ENCODE data around the gene CD59.

Gene CD59

GRCh38 chr11:33761471-33761870 is 25.2 kb upstream of the CD59 start:
- Mint-ChIP-seq H3K36me3 (ENCODE audit: low read depth) (peaks cover 84% of the 10 kb centered on the region), H3K9me3 (peaks cover 25% of the 10 kb centered on the region), H3K4me1 (no peaks in the 10 kb centered on the region), H3K4me3 (no peak overlapping the region), H3K27me3 (ENCODE audit: low read depth, poor library complexity) (peaks cover 3% of the 10 kb centered on the region), H3K27ac (no peak overlapping the region)
- no peak for TF ChIP-seq CTCF (IDR thresholded peaks at IDR 0.05)
- DNase-seq, result no peak

- DNase-seq, result no peak
- Mint-ChIP-seq H3K27ac (no peak overlapping the region), H3K4me3 (no peak overlapping the region), H3K36me3 (ENCODE audit: low read depth) (peaks cover 34% of the 10 kb centered on the region), H3K27me3 (ENCODE audit: low read depth, poor library complexity) (no peaks in the 10 kb centered on the region), H3K9me3 (no peaks in the 10 kb centered on the region), H3K4me1 (no peaks in the 10 kb centered on the region)
- TF ChIP-seq CTCF (IDR thresholded peaks at IDR 0.05), result no peak
These were observed 17.2 kb upstream of the CD59 start for GRCh38 chr11:33753304-33753967.

GRCh38 chr11:33751878-33752277 is 15.7 kb upstream of the CD59 start:
- Mint-ChIP-seq H3K27ac (no peak overlapping the region), H3K4me3 (no peak overlapping the region), H3K27me3 (ENCODE audit: low read depth, poor library complexity) (no peaks in the 10 kb centered on the region), H3K36me3 (ENCODE audit: low read depth) (peaks cover 34% of the 10 kb centered on the region), H3K9me3 (no peaks in the 10 kb centered on the region), H3K4me1 (no peaks in the 10 kb centered on the region)
- no peak for DNase-seq
- TF ChIP-seq CTCF (IDR thresholded peaks at IDR 0.05), result no peak

GRCh38 chr11:33747979-33748378 is 11.8 kb upstream of the CD59 start:
- DNase-seq, result no peak
- no peak overlapping the region for H3K27ac Mint-ChIP-seq
- H3K27me3 Mint-ChIP-seq (ENCODE audit: low read depth, poor library complexity), result no peaks in the 10 kb centered on the region
- TF ChIP-seq CTCF (IDR thresholded peaks at IDR 0.05), result no peak
- H3K4me3 Mint-ChIP-seq, result no peak overlapping the region
- peaks cover 18% of the 10 kb centered on the region for H3K4me1 Mint-ChIP-seq
- no peaks in the 10 kb centered on the region for H3K9me3 Mint-ChIP-seq
- H3K36me3 Mint-ChIP-seq (ENCODE audit: low read depth), result peaks cover 20% of the 10 kb centered on the region

- Mint-ChIP-seq H3K9me3 (peaks cover 8% of the 10 kb centered on the region), H3K36me3 (ENCODE audit: low read depth) (peaks cover 16% of the 10 kb centered on the region), H3K27ac (peak overlapping the region; percentile 9), H3K27me3 (ENCODE audit: low read depth, poor library complexity) (no peaks in the 10 kb centered on the region), H3K4me3 (no peak overlapping the region), H3K4me1 (peaks cover 18% of the 10 kb centered on the region)
- no peak for DNase-seq
- no peak for TF ChIP-seq CTCF (IDR thresholded peaks at IDR 0.05)
These were observed 7.1 kb upstream of the CD59 start for GRCh38 chr11:33743291-33743690.

GRCh38 chr11:33742249-33742851 is 6.1 kb upstream of the CD59 start:
- DNase-seq, result no peak
- Mint-ChIP-seq H3K27ac (no peak overlapping the region), H3K4me1 (peaks cover 24% of the 10 kb centered on the region), H3K9me3 (peaks cover 8% of the 10 kb centered on the region), H3K36me3 (ENCODE audit: low read depth) (peaks cover 16% of the 10 kb centered on the region), H3K27me3 (ENCODE audit: low read depth, poor library complexity) (no peaks in the 10 kb centered on the region), H3K4me3 (no peak overlapping the region)
- TF ChIP-seq CTCF (IDR thresholded peaks at IDR 0.05), result no peak
